OCI-LY3 (cell line): ENCODE results near the gene RPL18.

Source experiments
- EZH2phosphoT487 ChIP-seq: fragments of 200-600 bp; shearing (Covaris generic); IDR thresholded peaks from 2 replicates; pipeline ENCODE4 v1.6.1; 2018; ENCODE audit warnings: antibody characterized with exemption, mixed run types, low read depth
- TF ChIP-seq, protein P1 (sequence below): fragments of 200-600, 300-600 bp; sonication (generic); IDR thresholded peaks from 2 replicates; pipeline ENCODE4 v1.5.1; 2014; ENCODE audit warnings: antibody characterized with exemption, low read length, low read depth

DNA sequence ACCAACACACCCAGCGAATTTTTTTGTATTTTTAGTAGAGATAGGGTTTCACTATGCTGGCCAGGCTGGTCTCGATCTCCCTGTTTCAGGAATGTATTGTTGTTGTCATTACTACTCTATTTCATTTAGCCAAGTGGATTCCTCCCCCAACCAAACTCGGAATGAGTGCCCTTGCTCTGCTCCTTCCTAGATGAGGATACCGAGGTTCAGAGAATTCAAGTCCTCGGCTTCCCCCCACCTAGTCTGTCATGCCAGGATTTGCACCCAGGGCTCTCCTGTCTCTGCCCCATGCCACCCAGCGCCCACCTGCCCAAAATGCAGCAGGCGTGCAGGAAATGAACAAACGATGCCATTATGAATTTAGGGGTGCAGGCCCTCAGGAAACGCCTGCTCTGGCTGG, 16.0 kb downstream of the RPL18 start:
- TF ChIP-seq EZH2phosphoT487: no peak
- TF ChIP-seq, protein P1, sequence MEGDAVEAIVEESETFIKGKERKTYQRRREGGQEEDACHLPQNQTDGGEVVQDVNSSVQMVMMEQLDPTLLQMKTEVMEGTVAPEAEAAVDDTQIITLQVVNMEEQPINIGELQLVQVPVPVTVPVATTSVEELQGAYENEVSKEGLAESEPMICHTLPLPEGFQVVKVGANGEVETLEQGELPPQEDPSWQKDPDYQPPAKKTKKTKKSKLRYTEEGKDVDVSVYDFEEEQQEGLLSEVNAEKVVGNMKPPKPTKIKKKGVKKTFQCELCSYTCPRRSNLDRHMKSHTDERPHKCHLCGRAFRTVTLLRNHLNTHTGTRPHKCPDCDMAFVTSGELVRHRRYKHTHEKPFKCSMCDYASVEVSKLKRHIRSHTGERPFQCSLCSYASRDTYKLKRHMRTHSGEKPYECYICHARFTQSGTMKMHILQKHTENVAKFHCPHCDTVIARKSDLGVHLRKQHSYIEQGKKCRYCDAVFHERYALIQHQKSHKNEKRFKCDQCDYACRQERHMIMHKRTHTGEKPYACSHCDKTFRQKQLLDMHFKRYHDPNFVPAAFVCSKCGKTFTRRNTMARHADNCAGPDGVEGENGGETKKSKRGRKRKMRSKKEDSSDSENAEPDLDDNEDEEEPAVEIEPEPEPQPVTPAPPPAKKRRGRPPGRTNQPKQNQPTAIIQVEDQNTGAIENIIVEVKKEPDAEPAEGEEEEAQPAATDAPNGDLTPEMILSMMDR: no peak
